ENCODE results near the gene PICALM.
"Not testable (repeated sequence)": the region's sequence is repeated elsewhere in the genome, so short reads cannot be mapped to it uniquely, and the experiment has no call there.

PICALM gene

GRCh38 chr11:86068951-86069407 lies at the start of gene PICALM:
TSS of gene PICALM (minus strand) at chr11:86069084. CDS start at chr11:86068780, 304 bp downstream.
- DNase-seq (ENCODE audit: low read depth, low spot score): peak; percentile 88

GRCh38 chr11:86118253-86118652 lies 49.4 kb upstream of the PICALM start:
- DNase-seq (ENCODE audit: low read depth, low spot score): no peak

GRCh38 chr11:86117712-86118063 lies 48.8 kb upstream of the PICALM start:
- no peak for DNase-seq (ENCODE audit: low read depth, low spot score)

- DNase-seq (ENCODE audit: low read depth, low spot score): no peak
Measured at GRCh38 chr11:86117001-86117711, 48.3 kb upstream of the PICALM start.

- no peak for DNase-seq (ENCODE audit: low read depth, low spot score)
Measured at GRCh38 chr11:86116386-86116726, 47.5 kb upstream of the PICALM start.

- DNase-seq (ENCODE audit: low read depth, low spot score): no peak
Measured at GRCh38 chr11:86115542-86116385, 46.9 kb upstream of the PICALM start.

GRCh38 chr11:86108890-86109638 lies 40.2 kb upstream of the PICALM start:
- DNase-seq (ENCODE audit: low read depth, low spot score): no peak

GRCh38 chr11:86108191-86108590 lies 39.3 kb upstream of the PICALM start:
- no peak for DNase-seq (ENCODE audit: low read depth, low spot score)

GRCh38 chr11:86106916-86107315 lies 38.0 kb upstream of the PICALM start:
- no peak for DNase-seq (ENCODE audit: low read depth, low spot score)

GRCh38 chr11:86106031-86106430 lies 37.1 kb upstream of the PICALM start:
- DNase-seq (ENCODE audit: low read depth, low spot score): not testable (repeated sequence)

GRCh38 chr11:86105601-86106000 lies 36.7 kb upstream of the PICALM start:
- not testable (repeated sequence) for DNase-seq (ENCODE audit: low read depth, low spot score)

- DNase-seq (ENCODE audit: low read depth, low spot score): no peak
Measured at GRCh38 chr11:86103808-86104207, 34.9 kb upstream of the PICALM start.

- DNase-seq (ENCODE audit: low read depth, low spot score): no peak
Measured at GRCh38 chr11:86101941-86102407, 33.1 kb upstream of the PICALM start.

GRCh38 chr11:86101493-86101892 lies 32.6 kb upstream of the PICALM start:
- no peak for DNase-seq (ENCODE audit: low read depth, low spot score)

GRCh38 chr11:86099874-86100273 lies 31.0 kb upstream of the PICALM start:
- no peak for DNase-seq (ENCODE audit: low read depth, low spot score)

GRCh38 chr11:86097980-86098379 lies 29.1 kb upstream of the PICALM start:
- DNase-seq (ENCODE audit: low read depth, low spot score): no peak

- DNase-seq (ENCODE audit: low read depth, low spot score): no peak
Measured at GRCh38 chr11:86091566-86091965, 22.7 kb upstream of the PICALM start.

GRCh38 chr11:86091086-86091485 lies 22.2 kb upstream of the PICALM start:
- DNase-seq (ENCODE audit: low read depth, low spot score): no peak

GRCh38 chr11:86089659-86090058 lies 20.8 kb upstream of the PICALM start:
- DNase-seq (ENCODE audit: low read depth, low spot score): no peak

GRCh38 chr11:86087688-86088087 lies 18.8 kb upstream of the PICALM start:
- not testable (repeated sequence) for DNase-seq (ENCODE audit: low read depth, low spot score)

- no peak for DNase-seq (ENCODE audit: low read depth, low spot score)
Measured at GRCh38 chr11:86087256-86087655, 18.4 kb upstream of the PICALM start.

GRCh38 chr11:86081455-86081854 lies 12.6 kb upstream of the PICALM start:
- no peak for DNase-seq (ENCODE audit: low read depth, low spot score)

Measured in activated CD4-positive, CD25-positive, alpha-beta regulatory T cell treated with anti-CD3 and anti-CD28 coated beads, Interleukin-2, amount 50 U/mL, for 16 hours (primary cell).